Dermis microvascular lymphatic vessel endothelial cell (primary cell): ENCODE measurements around the gene SHROOM3. TPM values are rescaled to one million over a fixed set of nuclear protein-coding genes. Genes with fewer than 3 reads are reported as not detected.

Source experiments
- DNase-seq, 2 donors: peaks; one replicate each; pipeline versions ENCODE4 v3.0.0 to v3.0.0-alpha.2; 2010; ENCODE audit warnings: low read depth in 2 of 2
- total RNA-seq: library from RNA; depleted of rRNA; stranded (reverse); fragments of >200 nt; gene quantifications from 2 replicates; pipeline ENCODE4 v1.2.1, GENCODE V29; 2014

Gene SHROOM3
- total RNA-seq, 1 donor from 2014 or later = 0.13 TPM

GRCh38 chr4:76806757-76807156, 371.7 kb downstream of the SHROOM3 start:
- no peak for DNase-seq

- DNase-seq = no peak
These were observed 374.7 kb downstream of the SHROOM3 start for GRCh38 chr4:76809594-76810305.

GRCh38 chr4:76811604-76812412, 376.8 kb downstream of the SHROOM3 start:
- peak in 1 of 2 donors; percentile 10 for DNase-seq

GRCh38 chr4:76813070-76813469, 378.0 kb downstream of the SHROOM3 start:
- no peak for DNase-seq

GRCh38 chr4:76821641-76822040, 386.6 kb downstream of the SHROOM3 start:
- no peak for DNase-seq

- DNase-seq = no peak
These were observed 387.3 kb downstream of the SHROOM3 start for GRCh38 chr4:76822303-76822702.

- no peak for DNase-seq
These were observed 388.5 kb downstream of the SHROOM3 start for GRCh38 chr4:76823495-76823894.

GRCh38 chr4:76830612-76830963, 395.6 kb downstream of the SHROOM3 start:
- DNase-seq = no peak

GRCh38 chr4:76830964-76831703, 396.1 kb downstream of the SHROOM3 start:
- peak; percentile 98 for DNase-seq

GRCh38 chr4:76831711-76832373, 396.8 kb downstream of the SHROOM3 start:
- DNase-seq = peak in 1 of 2 donors; percentile 56

Other genes with a start within 250 kb of the SHROOM3 start
- gene SCARB2, start 221.4 kb upstream of the SHROOM3 start, total RNA-seq = 156 and 183 TPM in 2 replicates
- gene FAM47E, start 183.5 kb upstream of the SHROOM3 start, total RNA-seq = 0.13 and 0.26 TPM in 2 replicates
- 0.89 and 1.9 TPM in 2 replicates for gene STBD1, start 128.5 kb upstream of the SHROOM3 start, total RNA-seq
- gene CCDC158, start 14.1 kb upstream of the SHROOM3 start, total RNA-seq = not detected in 2 replicates